ENCODE data around the gene HIF3A.
"Not testable (repeated sequence)": the region's sequence is repeated elsewhere in the genome, so short reads cannot be mapped to it uniquely, and the experiment has no call there.

Gene HIF3A

DNA sequence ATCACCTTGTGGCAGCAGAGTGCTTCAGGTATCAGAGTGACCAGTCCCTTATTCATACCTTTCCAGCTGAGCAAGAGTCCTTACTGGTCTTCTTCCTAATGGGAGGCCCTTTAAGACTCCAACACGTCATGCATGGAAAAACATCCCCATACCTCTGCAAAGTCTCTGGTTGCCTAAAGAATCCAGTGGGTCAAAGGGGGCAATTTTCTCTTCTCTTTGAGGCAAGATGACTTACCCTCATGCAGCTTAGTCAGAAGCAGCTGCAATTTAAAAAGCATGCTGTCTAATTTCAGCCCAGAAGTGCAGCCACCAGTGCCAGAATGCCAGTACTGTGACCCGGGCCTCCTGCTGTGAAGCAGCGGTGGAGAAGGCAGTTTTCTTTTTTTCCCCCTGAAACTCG, 68.7 kb downstream of the HIF3A start:
- no peak for DNase-seq

DNA sequence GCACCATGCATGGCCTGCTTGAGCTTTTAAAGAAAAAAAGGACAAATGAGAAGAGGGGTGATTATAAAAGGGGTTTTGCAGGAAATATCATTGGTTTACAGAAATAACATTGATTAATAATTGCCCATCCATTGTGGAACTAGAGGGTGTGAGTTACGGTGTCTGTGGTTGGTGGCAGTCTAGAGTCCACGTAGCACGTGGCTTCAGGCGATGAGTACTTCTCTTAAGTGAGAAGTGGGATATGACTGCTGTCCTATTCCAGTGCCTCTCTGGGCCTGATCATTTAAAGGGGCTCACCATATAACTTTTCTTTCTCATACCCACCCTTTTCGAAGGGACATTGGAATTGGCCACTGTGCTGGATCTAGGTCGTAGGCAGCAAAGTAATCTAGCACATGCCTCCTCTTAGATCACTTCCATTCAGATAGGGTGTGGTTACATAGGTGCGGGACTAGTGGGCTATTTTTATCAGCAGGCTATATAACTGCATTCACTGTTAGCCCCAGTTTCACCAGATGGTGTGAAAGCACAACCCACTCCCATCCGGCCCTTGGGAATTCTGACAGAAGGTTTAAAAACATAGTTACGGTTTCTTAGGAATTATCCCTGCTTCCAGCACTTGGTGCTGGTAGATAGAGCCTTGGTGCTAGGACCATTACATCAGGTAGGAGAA, 69.9 kb downstream of the HIF3A start:
- DNase-seq = no peak

DNA sequence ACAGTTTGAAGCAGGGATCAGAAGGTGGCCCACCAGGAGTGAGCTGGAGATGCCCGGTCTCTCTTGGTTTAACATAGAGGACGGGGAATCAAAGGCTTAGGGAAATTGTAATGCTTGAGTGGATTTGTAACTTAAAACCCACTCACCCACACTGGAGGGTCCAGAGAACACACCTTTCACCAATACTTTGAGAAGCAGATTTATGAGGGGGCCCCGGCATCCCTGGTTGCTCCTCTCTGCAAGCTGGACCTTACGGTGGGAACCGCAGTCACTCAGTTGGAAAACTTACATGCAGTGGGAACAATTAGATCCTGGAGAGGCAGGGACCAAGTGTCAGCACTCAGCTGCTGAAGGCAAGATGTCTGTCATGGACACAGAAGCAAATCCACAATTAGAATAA, 70.6 kb downstream of the HIF3A start:
- DNase-seq = no peak

DNA sequence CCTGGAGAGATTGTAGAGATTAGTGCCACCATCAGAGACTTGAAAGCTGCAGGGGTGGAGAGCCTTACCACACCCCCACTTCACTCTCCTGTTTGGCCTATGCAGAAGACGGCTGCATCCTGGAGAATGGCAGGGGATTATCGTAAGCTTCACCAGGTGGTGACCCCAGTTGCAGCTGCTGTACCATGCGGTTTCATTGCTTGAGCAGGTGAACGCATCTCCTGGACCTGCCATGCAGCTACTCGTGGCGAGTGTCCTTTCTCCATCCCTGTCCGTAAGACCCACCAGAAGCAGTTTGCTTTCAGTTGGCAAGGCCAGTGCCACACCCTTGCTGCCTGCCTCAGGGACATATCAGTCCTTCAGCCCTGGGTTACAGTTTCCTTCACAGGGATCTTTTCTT, 71.3 kb downstream of the HIF3A start:
- DNase-seq = no peak

DNA sequence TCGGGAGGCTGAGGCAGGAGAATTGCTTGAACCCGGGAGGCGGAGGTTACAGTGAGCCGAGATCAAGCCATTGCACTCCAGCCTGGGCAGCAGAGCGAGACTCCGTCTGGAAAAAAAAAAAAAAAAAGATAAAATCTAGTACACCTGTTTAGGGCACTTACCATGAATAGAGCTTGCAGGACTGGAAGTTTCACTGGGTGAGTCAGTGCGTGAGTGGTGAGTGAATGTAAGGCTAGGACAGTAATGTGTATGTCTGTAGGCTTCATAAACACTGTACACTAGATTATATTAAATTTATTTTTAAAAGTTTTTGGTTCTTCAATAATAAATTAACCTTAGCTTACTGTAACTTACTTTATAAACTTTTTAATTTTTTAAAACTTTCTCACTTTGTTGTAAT, 73.0 kb downstream of the HIF3A start:
- no peak for DNase-seq

DNA sequence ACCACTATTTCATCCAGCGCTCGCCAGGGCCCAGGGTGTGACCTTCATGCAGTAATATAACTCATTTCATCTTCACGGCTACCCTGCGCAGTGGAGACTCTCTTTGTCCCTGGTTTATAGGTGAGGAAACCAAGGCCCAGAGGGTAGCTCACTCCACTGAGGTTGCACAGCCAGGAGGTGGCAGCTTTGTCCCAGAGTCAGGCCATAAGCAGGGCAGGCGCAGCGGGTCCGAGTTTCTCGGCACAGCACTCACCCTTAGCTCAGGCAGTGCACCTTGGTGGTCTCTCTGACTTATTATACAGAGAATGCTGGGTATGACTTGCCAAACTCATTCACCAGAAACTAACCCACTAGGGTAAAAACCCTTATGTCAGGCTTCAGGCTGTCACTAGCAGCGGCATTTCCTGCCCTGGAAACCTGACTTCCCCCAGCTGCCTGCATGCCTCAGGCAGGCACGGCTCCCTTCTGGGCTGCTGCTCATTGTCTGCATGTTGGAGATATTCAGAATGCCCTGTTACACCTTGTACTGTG, 74.6 kb downstream of the HIF3A start:
- no peak for DNase-seq

DNA sequence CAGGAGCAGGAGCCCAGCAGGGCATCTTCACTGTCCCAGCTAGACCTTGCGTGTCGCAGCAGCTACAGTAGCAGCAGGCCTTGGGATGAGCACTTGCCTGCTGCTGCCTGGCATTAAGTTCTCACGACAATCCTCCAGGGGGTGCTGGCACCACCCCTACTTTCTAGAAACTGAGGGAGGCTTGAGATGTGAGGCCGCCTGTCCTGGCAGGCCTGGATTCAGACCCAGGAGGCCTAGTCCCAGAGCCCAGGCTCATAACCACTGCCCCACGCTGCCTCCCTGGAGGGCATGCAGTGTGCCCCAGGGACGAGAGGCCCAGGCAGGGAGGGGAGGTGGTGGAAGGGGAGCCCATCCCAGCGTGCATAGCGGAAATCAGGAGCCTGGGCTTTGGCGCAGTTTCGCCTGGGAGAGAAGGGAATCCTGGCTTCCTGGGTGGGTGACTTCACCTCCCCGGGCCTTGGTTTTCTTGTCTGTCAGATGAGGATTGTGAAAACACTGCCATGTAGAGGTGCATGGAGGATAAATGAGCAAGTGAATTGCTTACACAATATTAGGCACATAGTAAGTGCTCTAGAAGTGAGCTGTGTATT, 76.2 kb downstream of the HIF3A start:
- no peak for DNase-seq

DNA sequence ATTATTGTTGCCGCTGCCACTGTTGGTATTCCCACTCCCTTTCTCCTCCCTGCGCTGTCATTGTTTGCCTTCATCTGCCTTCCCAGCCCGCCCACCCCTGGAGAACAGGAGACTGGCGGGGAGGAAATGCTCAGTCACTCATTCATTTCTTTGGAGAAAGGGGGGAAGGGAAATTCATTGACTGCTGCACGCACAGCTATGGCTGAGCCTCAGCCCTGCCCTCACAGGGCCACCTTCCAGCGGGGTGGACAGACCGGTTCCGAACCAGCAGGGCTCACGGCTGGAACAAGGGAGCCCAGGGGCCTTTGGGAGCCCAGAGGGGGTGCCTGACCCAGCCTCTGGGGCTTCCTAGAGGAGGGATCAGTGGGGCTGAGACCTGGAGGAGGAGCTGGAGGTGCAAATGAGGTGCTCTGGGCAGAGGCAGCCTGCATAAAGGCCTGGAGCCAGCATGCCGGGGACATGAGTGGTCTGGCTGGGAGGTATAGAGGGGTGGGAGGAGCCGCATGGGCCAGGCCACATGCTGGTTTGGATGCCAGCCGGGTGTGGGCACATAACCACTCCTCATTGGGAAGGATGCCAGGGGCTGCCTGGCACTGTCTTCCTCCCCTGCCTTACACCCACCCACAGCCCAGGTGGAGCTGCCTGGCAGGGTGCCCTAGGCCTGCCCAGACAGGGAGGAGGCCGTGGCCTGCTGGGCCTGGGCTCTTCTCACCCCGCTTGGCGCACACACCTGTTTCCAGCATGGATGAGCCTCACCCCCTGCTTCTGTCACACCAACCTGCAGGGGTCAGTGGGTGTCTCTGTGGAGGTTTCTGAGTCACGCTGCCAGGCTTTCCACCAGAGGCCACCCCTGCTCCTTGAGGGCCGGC, 76.9 kb downstream of the HIF3A start:
- no peak for DNase-seq

DNA sequence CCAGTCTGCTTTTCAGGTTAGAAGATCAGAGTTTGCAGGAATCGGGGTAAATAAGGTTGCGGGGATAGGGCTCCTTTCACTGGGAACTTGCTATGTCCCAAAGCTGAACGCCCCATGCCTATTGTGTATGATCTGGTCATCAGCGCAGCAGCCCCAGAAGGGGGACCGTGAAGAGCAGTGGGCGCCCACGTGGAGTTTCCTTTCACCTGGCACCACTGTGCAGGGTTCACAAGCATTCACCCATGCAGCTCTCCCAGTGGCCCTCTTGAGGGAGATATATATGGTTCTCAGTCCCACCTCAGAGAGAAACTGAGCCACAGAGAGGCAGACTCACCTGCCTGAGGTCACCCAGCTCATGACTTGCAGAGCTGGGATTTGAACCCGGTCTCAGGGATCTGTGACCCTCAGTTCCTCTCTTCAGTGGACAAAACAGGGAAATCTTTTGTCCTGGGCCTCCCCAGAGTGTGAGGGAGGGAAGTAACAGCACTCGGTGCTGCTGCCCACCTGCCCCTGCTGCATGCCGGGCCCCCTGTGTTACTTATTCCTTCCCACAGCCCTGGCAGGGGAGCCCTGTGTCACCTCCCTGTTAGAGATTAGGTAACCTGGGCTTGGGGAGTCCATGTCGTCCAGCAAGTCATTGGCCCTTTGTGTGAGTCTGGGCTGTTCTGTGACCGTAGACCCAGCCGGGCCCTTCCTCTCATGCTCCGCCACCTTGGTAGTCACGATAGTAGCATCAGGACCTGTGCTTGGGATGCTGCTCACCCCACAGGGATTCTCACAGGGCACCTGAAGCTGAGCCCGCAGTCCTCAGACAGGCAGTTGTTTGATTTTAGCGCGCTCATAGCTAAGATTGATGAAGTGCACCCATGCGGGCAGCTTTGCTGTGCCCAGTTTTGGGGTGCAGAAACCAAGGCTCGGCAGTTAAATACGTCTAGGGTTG, 78.0 kb downstream of the HIF3A start:
- DNase-seq = no peak

DNA sequence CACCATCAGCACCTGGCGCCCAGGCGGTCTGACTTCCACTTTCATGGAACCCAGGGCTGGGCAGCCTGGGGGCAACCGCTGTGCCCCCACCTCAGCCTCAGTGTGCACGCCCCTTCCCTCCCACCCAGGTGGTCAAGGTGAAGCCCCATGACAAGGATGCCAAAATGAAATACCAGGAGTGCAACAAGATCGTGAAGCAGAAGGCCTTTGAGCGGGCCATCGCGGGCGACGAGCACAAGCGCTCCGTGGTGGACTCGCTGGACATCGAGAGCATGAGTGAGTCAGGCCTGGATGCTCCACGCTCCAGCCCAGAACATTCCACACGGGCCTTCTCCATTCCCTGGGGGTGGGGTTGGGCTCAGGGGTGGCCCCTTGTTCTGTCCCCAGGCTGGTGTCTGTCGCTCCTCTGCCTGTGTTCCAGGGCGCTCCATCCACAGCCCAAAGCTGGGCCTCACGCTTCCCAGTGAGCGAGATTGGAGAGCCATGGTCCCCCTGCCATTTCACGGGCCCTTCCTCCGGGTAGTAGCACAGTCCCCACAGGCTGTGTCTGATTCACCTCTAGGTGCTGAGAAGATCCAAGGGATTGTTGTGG, 78.7 kb downstream of the HIF3A start:
- DNase-seq = not testable (repeated sequence)

DNA sequence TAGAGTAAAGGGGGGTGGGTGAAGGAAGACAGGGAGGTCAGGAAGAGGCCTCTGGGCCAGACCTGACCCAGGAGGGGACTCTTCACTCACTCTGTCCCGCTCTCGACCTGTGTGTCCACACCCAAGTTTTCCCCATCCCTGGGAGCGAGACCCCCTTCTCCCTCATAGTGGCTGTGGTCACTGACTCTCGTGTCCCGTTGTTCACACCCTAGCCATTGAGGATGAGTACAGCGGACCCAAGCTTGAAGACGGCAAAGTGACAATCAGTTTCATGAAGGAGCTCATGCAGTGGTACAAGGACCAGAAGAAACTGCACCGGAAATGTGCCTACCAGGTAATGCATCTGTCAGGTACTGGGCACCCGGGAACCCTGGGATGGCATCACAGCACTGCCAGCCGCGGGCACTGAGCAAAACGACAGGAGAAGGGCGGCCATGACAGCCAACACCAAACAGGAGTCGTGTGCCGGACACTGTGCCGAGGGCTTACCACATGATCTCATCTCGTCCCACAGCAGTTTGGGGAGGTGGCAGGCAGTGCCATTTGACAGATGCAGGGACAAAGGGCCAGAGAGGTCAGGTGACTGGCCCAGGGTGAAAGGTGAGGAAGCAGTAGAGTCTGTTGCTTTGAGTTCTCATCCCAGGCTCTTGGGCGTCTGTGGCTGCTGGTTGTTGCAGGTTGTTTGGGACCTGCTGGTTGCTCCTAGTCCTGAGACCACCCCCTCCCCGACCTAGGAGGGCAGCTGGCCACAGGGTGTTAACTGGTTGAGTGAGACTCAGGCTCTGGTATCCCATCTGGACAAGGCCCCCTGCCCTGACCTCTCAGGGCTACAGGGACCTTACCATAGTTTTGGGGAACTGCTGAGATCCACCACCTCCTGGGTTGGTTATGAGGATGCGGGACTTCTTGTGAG, 79.7 kb downstream of the HIF3A start:
- DNase-seq = no peak

DNA sequence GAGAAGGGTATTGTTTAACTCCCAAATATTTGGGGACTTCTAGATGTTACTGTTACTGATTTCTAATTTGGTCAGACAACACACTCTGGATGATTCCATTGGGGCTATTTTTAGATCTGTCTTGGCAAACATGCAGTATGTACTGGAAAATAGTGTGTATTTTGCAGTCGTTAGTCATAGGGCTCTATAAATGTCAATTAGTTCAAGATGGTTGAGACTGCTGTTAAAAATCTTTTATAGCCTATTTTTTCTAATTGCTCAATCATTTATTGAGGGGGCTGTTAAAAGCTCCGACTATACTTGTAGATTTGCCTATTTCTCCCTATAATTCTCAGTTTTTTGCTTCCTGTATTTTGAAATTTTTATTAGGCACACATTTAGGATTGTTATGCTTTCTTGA, 81.4 kb downstream of the HIF3A start:
- DNase-seq = no peak

DNA sequence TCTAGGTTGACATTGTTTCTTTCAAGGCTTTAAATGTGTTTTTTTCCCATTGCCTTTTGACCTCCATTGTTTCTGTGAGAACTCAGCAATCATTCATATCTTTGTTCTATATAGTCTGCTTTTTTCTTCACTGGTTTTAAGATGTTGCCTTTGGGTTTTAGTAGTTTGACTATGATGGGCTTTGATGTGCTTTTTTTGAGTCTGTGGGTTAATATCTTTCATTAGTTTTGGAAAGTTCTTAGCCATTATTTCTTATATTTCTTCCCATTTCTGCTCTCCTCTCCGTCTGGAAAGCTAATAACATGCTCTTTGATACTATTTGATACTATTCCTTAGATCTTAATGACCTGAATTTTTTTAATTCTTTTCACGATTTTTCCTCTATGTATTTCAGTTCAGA, 83.8 kb downstream of the HIF3A start:
- no peak for DNase-seq

DNA sequence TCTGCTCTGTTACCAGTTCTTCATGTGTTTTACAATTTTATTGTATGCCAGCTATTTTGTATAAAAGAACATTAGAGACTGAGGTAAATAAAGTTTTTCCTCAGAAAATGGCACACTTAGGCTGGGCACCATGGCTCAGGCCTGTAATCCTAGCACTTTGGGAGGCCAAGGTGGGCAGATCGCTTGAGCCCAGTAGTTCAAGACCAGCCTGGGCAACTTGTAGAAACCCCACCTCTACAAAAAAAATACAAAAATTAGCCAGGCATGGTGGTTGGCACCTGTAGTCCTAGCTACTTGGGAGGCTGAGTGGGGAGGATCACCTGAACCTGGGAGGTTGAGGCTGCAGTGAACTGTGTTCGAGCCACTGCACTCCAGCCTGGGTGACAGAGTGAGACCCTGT, 84.5 kb downstream of the HIF3A start:
- DNase-seq = no peak

DNA sequence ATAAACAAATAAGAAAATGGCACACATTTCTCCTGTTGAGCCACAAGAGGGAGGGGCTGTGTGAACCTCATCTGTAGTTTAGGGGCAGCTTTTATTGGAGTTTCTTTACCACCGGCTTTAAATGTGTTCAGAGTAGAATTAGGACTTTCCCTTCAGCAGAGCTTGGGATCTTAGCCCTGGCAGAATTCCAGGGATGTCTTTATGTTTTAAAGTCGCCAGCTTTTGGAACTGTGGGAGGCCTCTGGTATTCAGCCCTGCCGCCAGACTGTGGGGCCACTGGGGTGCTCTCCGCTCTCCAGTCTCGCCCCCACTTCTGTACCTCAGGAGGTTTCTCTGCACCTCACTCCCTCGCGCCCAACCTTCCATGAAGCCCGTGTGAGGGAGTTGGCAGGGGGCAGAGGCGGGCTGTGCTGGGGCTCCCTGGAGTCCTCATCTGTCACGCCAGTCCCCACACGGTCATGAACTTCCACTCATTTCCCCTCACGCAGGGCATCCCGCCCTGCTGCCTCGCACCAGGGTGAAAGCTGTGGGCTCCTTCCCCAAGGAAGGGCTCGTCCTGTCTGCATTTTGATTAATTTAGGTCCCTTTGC, 85.0 kb downstream of the HIF3A start:
- no peak for DNase-seq

DNA sequence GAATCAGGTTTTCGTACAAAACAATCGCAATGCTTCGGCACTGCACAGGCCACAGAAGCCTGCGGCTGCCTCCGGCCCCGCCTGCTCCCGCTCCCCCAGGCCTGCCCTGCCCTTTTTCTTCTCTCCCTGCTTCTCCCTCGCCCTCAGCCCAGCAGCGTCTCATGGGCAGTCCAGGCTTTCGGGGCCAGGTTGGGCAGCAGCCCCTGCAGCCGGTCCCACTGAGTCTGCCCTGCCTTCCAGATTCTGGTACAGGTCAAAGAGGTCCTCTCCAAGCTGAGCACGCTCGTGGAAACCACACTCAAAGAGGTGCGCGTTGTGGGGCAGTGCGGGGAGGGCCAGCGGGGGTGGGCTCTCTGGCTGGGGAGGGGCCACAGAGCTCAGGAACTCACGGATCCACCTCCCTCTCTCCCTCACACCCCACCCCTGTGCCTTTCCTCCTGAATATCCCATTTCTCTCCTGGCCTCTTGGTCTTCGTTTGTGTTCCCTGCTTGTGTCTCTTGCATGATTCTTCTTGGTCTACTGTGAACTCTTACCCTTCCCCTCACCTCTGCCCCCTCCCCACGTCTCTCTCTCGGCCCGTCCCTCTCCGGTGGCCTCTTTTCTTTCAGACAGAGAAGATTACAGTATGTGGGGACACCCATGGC, 86.5 kb downstream of the HIF3A start:
- no peak for DNase-seq

DNA sequence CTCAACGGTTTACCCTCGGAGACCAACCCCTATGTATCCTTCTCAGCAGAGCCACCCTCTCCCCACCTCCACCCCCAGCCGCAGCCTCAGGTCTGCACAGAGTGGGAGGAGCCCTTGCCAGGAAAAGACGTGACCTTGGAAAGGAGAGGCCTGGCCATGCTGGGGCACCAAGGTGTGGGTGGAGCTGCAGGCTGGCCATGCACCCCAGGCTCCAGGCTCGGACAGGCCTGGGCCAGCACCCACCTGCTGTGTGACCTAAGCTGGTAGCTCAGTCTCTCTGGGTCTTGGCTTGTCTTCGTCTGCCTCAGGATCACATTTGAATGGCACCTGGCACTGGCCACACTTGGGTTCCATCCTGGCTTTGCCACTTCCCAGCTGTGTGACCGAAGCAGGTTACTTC, 87.0 kb downstream of the HIF3A start:
- DNase-seq = no peak

DNA sequence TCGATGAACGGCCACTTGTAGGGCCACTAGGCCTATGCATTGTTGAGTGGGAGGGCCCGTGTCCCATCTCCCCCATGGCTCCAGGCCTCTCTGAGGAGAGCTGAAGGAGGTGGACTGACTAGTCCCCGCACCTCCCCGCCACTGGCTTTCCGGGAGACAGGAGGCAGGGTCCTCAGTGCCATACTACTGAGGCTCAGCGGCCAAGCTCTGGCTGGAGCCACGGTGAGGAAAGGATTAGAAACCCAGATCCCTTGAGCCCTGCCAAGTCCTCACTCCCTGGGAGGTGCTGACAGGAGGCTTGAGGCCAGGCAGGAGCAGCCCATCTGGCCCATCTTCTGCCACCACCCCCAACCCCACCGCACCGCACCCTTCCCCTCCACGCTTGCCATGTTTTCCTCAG, 87.6 kb downstream of the HIF3A start:
- DNase-seq = no peak

DNA sequence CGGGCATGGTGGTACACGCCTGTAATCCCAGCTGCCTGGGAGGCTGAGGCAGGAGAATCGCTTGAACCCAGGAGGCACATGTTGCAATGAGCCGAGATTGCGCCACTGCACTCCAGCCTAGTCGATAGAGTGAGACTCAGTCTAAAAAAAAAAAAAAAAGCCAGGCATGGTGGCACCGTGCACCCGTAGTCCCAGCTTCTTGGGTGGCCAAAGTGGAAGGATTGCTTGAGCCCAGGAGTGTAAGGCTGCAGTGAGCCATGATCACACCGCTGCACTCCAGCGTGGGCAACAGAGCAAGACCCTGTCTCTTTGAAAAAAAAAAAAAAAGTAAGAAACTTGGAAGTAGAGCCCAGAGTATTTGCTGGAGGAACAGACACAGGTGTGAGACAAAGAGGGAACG, 88.8 kb downstream of the HIF3A start:
- no peak for DNase-seq

DNA sequence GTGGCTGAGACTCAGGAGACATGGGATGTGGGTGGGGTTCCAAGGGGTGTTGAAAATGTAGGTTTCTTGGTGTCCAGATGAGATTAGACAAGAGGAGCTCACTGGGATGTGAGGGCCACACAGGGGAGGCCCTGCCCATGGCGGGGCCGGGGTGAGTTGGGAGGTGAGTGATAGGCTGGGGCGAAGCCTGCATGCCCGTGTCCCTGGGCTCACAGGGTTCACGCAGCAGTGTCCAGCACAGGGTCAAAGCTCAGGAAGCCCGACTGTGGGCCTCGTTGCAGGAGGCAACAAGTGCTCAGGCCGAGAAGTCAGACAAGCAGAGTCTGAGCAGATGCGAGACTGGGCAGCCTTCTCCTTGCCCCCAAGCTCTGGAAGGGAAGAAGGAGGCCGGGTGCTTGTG, 89.3 kb downstream of the HIF3A start:
- no peak for DNase-seq

Data from NCI-H526 treated with DMSO at 0.1 percent for 48 hours (cell line).